Superior temporal gyrus (tissue), 1 donor: ENCODE data around the gene EXO1.
"Not testable (repeated sequence)": the region's sequence is repeated elsewhere in the genome, so short reads cannot be mapped to it uniquely, and the experiment has no call there.

Experiments used
- DNase-seq: peaks from one replicate; pipeline ENCODE4 v3.0.0-alpha.2; 2016; ENCODE audit errors: extremely low spot score

The EXO1 gene

DNA sequence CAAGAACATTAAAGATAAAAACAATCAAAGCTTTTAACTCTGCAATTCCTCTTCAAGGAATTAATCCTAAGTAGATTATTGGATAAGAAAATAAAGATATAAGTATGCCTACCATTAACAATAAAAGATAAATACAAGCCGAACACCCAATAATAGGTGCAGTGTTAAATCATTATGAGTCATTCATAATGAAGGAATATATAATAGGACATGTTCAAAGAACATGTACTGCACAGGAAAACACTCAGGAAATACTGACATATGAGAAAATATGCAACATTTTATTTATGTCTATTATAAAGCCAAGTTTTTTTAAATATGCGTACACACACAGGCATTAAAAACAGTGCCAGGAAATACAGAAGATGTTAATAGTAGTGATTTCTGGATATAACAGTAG is 11.1 kb upstream of the EXO1 start:
- no peak for DNase-seq

- DNase-seq = no peak
Observed at GRCh38 chr1:241837416-241837815, 10.6 kb upstream of the EXO1 start.

GRCh38 chr1:241837901-241838300 is 10.1 kb upstream of the EXO1 start:
- DNase-seq = no peak

DNA sequence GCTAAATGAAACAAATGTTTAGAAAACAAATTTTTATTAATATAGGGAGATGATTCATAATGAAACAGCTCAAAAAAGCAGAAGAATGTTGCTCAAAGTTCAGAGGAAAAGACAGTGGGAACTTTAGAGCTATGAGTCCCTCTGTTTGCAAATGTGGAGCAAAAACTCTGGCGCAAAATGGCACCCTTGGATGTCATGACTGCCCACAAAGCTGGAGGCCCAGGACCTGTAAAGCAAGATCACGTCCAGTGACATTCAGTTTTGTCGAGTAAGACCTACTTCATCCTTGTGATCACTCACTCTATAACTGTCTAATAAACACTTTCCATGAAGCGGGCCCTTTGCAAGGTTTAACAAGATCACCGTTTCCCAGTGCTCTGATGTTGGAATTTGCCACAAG is 9.1 kb upstream of the EXO1 start:
- no peak for DNase-seq

DNA sequence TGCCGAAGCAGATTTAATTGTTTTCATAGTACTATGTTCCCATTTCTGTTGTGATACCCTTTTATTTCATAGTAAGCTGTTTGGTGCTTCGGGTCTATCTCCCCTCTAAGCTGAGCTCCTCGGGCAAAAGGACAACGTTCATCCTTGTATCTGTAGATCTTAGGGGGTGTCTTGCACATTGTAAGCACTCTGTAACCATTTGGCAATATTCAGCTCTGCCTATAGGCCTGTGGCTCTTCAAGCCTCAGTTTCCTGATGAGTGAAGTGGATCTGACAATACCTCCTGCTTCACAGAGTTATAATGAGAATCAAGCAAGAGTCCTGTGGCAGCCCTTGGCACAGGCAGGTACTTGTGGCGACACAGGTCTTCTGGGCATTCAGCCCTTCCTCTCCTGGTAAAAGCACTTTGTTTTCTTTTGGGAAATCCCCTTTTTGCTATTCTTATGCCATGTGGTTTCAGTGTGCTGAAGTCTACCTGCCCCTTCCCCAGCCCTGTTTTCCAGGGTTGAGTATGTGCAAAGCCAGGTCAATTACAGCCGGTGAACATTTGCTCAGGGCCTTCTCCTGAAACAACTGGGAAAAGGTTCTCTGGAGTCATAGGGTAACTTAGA is 8.5 kb upstream of the EXO1 start:
- no peak for DNase-seq

- no peak for DNase-seq
Observed at GRCh38 chr1:241840164-241840563, 7.8 kb upstream of the EXO1 start.

GRCh38 chr1:241841691-241842090 is 6.3 kb upstream of the EXO1 start:
- DNase-seq = no peak

GRCh38 chr1:241842565-241842964 is 5.4 kb upstream of the EXO1 start:
- DNase-seq = no peak

- DNase-seq = no peak
Observed at GRCh38 chr1:241844593-241844992, 3.4 kb upstream of the EXO1 start.

GRCh38 chr1:241846375-241846774 is 1.6 kb upstream of the EXO1 start:
- DNase-seq = no peak

- no peak for DNase-seq
Observed at GRCh38 chr1:241846862-241847539, 1.0 kb upstream of the EXO1 start.

- no peak for DNase-seq
Observed at GRCh38 chr1:241847540-241847795, 536 bp upstream of the EXO1 start.

- DNase-seq = no peak
Observed at GRCh38 chr1:241848686-241849344, 811 bp downstream of the EXO1 start.

DNA sequence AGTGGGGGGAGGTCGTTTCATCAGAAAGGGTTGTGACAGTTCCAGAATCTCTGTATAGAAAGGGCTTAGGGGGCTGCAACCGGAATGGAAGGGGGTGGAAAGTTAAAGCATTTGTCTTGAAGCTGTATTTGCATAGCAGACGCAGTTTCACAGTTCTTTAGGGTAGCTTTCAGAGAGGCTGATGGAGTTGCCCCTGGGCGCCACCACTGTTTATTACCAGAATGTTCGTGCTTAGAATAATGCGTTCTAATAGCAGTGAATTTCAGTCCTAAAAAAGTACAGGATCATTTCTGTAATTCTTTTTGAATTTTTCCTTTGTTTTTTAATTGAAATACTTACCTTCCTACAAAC is 1.3 kb downstream of the EXO1 start:
- no peak for DNase-seq

- not testable (repeated sequence) for DNase-seq
Observed at GRCh38 chr1:241855545-241856140, 7.6 kb downstream of the EXO1 start.

- DNase-seq = no peak
Observed at GRCh38 chr1:241857131-241857530, 9.1 kb downstream of the EXO1 start.

- no peak for DNase-seq
Observed at GRCh38 chr1:241860922-241861321, 12.9 kb downstream of the EXO1 start.

DNA sequence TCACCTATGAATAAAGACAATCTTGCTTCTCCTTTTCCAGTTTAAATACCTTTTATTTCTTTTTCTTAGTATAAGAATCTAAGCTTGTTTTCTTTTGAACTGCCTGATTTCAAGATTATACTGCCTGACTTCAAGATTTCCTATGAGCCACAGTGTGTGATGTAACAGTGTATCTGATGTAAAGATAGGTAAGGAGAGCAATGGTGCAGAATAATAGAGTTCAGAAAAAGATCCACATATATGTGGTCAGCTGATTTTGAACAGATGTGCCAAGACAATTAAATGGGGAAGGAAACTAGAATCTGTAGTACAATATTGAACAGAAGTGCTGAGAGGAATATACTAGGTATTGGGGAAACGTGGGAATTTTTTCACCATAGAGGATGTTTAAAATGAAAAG is 21.0 kb downstream of the EXO1 start:
- DNase-seq = no peak

GRCh38 chr1:241870336-241870735 is 22.3 kb downstream of the EXO1 start:
- no peak for DNase-seq

DNA sequence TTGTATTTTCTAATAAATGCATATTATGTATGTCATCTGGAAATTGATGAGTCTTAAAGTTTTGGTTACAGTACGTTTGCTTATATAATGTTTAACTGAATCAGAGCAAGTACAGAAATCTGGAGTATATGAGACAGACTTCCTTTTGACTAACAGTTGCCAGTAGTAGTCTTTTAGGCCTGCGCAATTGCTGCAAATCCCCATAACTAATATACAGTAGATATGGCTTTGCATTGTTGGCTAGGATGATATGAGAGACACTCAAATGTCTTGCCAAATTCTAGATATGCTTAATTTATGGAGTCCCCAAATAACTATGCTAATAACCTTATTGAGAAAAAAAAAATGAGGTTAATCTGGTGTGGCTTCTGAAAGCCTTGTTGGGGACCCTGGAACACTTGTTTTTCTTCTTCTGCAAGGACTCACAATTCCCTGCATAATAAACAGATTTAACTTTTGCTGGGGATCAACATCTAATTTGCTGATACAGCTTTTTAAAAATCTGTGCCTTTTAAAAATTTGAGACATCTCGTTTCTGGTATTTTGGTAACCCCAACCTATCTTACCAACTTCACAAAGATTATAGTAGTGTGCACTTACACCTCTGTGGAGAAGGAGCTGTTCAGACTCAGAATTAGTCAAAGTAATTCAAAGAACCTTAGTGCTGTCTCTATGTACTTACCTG is 22.9 kb downstream of the EXO1 start:
- no peak for DNase-seq

DNA sequence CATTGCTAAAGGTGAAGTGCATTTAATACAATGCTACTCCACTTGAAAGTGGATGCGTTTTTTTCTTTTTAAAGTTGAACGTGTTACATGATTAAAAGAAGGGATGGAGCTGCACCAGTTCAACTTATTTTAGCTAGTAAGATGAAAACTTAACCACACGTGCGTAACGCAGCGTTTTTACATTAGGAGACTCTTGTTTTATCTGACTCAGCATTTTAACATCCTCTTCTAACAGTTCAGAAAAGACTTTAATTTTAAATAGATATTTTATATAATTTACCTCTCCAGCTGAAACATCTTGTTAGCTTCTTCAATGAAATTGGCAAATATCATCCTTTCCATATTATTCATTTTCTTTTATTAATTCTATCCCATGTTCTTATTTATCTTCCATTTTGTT is 33.4 kb downstream of the EXO1 start:
- no peak for DNase-seq

- no peak for DNase-seq
Observed at GRCh38 chr1:241883159-241883558, 35.2 kb downstream of the EXO1 start.

DNA sequence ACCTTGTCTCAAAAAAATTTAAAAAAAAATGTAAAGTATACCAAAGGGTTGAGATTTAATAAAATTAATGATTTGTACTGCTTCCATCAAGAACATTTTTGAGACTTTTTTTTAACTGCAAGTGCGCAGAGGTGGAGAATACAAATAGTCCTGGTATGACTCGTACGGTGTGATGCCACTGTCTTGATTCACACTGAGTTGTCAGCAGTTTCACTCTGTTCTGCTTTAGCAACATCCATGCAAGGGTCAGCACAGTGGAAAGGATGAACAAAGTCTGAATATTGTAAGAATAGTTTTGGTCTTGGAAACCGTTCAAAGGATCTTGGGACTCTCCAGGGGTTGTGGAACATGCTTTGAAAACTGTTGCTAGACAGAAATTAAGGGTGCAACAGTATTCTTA is 40.2 kb downstream of the EXO1 start:
- DNase-seq = no peak
